Activated CD4-positive, alpha-beta memory T cell treated with anti-CD3 and anti-CD28 coated beads, Interleukin-2, amount 10 ng/mL, durations not matched to agents 7 days and 5 days (primary cell): ENCODE results near the gene CELF5. TPM values are rescaled to one million over a fixed set of nuclear protein-coding genes. Genes with fewer than 3 reads are reported as not detected.
"Not testable (repeated sequence)": the region's sequence is repeated elsewhere in the genome, so short reads cannot be mapped to it uniquely, and the experiment has no call there.

Source experiments
- CTCF ChIA-PET: fragments of 350-600 bp; sonication (Branson Sonifier 250); formaldehyde crosslinking; loops from one replicate; lab custom pipeline; 2021; ENCODE audit warnings: antibody characterized with exemption, inconsistent platforms; lab: Charles Lee
- POLR2A ChIA-PET: fragments of 350-600 bp; sonication (Branson Sonifier 250); formaldehyde crosslinking; loops from one replicate; lab custom pipeline; 2021; ENCODE audit warnings: antibody characterized with exemption; lab: Charles Lee
- DNase-seq: peaks from one replicate; pipeline ENCODE4 v3.0.0-alpha.2; 2020
- H3K27ac Mint-ChIP-seq: one replicate; pipeline ENCODE4 v1.8.0; 2021; ENCODE audit warnings: mild to moderate bottlenecking, mixed read lengths
- H3K27me3 Mint-ChIP-seq: one replicate; pipeline ENCODE4 v1.8.0; 2021; ENCODE audit warnings: mixed read lengths
- H3K36me3 Mint-ChIP-seq: one replicate; pipeline ENCODE4 v1.8.0; 2021; ENCODE audit warnings: low read depth, mixed read lengths
- H3K4me1 Mint-ChIP-seq: one replicate; pipeline ENCODE4 v1.8.0; 2021; ENCODE audit warnings: mixed read lengths
- H3K4me3 Mint-ChIP-seq: one replicate; pipeline ENCODE4 v1.8.0; 2021; ENCODE audit warnings: mild to moderate bottlenecking, mixed read lengths
- H3K9me3 Mint-ChIP-seq: one replicate; pipeline ENCODE4 v1.8.0; 2021; ENCODE audit warnings: mixed read lengths
- total RNA-seq, 2 experiments: library from RNA; stranded (reverse); gene quantifications; one replicate each; pipeline ENCODE4 v1.2.3, GENCODE V29; 2021

Gene CELF5
- total RNA-seq, 2 experiments from 2014 or later, result 0.25 to 0.43 TPM

DNA sequence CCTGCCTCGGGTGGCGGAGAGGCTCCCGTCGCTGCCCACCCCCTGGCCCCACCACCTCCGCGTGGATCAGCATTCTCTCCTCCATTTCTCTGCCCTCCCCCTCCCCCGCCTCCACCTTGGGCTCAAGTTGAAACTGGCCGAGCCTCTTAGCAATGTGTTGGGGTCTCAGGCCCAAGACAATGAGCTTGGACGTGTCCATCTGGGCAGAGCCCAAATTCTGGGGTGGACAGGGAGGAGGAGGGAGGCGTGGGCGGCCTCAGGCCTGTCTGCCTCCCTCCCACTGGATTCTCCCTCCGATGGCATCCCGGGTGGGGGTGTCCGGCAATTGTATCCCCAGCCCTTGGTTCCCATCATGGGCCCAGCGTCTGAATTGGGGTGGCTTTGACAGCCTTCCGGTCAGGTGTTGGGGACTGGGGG, 1.2 kb downstream of the CELF5 start:
- Mint-ChIP-seq H3K27me3 (peaks cover 29% of the 10 kb centered on the region), H3K9me3 (no peaks in the 10 kb centered on the region), H3K27ac (no peak overlapping the region), H3K36me3 (no peaks in the 10 kb centered on the region), H3K4me3 (no peak overlapping the region), H3K4me1 (no peaks in the 10 kb centered on the region)
- no peak for DNase-seq
- ChIA-PET POLR2A (no interaction called here), CTCF (interaction anchor here (0.6 kb wide), 1 partner anchor 259 kb away, joined by 3 read pairs; no protein-coding TSS in a partner anchor)

DNA sequence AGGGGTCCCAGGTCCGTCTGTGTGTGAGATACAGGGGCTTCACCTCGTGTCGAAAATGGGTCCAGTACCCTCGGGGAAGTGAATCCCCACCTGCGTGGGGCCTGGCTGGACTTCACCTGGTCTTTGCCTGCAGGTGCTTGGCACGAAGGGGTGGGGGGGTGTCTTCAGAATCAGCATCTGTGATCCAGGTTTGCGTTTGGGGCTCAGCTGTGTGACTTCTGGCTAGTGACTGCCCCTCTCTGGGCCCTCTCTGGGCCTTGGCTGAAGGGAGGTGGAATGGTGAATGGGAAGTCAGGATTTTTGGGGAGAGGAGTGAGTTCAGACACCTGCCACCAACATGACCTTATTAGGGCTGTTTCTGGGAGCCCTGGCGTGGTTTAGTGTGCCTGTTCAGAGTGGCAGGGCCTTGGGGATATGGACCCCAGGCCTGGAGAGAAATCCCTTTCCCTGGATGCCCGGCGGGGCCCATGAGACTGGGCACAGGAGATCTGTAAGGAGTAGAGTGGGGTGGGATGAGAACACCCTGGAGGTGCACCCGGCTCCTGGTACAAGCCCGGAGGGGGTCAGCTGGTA, 2.7 kb downstream of the CELF5 start:
- ChIA-PET CTCF (no interaction called here), POLR2A (no interaction called here)
- DNase-seq, result no peak
- Mint-ChIP-seq H3K9me3 (no peaks in the 10 kb centered on the region), H3K4me1 (no peaks in the 10 kb centered on the region), H3K4me3 (no peak overlapping the region), H3K27ac (no peak overlapping the region), H3K27me3 (peaks cover 29% of the 10 kb centered on the region), H3K36me3 (no peaks in the 10 kb centered on the region)

- peaks cover 24% of the 10 kb centered on the region for H3K27me3 Mint-ChIP-seq
- ChIA-PET CTCF (interaction anchor here (2.2 kb wide), 1 partner anchor 46 kb away, joined by 8 read pairs; no protein-coding TSS in a partner anchor), POLR2A (no interaction called here)
- H3K4me3 Mint-ChIP-seq, result no peak overlapping the region
- no peaks in the 10 kb centered on the region for H3K4me1 Mint-ChIP-seq
- H3K36me3 Mint-ChIP-seq, result no peaks in the 10 kb centered on the region
- H3K27ac Mint-ChIP-seq, result no peak overlapping the region
- DNase-seq, result no peak
- no peaks in the 10 kb centered on the region for H3K9me3 Mint-ChIP-seq
These were observed 4.9 kb downstream of the CELF5 start for GRCh38 chr19:3229346-3229743.

GRCh38 chr19:3229888-3230496, 5.5 kb downstream of the CELF5 start:
- CTCF ChIA-PET, result interaction anchor here (2.2 kb wide), 1 partner anchor 46 kb away, joined by 8 read pairs; no protein-coding TSS in a partner anchor
- no peak overlapping the region for H3K4me3 Mint-ChIP-seq
- no peak for DNase-seq
- H3K4me1 Mint-ChIP-seq, result no peaks in the 10 kb centered on the region
- H3K9me3 Mint-ChIP-seq, result no peaks in the 10 kb centered on the region
- POLR2A ChIA-PET, result no interaction called here
- H3K27ac Mint-ChIP-seq, result no peak overlapping the region
- peaks cover 24% of the 10 kb centered on the region for H3K27me3 Mint-ChIP-seq
- no peaks in the 10 kb centered on the region for H3K36me3 Mint-ChIP-seq

DNA sequence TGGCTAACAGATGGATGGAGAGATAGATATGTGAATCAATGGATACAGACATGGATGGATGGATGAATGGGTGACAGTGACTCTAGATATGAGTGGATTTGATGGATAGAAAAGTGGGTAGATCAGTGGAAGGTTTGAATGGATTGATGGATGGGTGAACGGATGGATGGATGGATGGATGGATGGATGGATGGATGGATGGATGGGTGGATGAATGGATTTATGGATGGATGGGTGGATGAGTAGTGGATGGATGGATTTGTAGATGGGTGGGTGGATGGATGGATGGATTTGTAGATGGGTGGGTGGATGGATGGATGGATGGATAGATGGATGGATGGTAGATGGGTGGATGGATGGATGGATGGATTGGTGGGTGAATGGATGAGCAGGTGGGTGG, 6.8 kb downstream of the CELF5 start:
- no peaks in the 10 kb centered on the region for H3K4me1 Mint-ChIP-seq
- no peak overlapping the region for H3K27ac Mint-ChIP-seq
- ChIA-PET POLR2A (no interaction called here), CTCF (interaction anchor here (2.2 kb wide), 1 partner anchor 44 kb away, joined by 8 read pairs; no protein-coding TSS in a partner anchor)
- H3K4me3 Mint-ChIP-seq, result no peak overlapping the region
- H3K9me3 Mint-ChIP-seq, result no peaks in the 10 kb centered on the region
- no peak for DNase-seq
- peaks cover 20% of the 10 kb centered on the region for H3K27me3 Mint-ChIP-seq
- no peaks in the 10 kb centered on the region for H3K36me3 Mint-ChIP-seq

DNA sequence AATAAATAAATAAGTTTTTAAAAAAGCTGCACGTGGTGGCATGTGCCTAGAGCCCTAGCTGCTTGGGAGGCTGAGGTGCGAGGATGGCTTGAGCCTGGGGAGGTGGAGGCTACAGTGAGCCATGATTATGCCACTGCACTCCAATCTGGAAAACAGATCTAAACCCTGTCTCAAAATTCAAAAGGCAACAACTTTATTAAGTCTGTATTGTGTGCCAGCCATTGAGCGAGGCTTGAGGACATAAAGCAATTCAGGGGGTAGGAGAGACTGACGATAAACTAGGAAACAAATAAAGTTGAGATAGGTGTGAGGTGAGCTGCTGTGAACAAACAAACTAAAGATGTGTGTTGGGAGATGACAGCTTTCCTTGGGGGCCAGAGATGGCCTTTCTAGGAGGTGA, 8.7 kb downstream of the CELF5 start:
- no peaks in the 10 kb centered on the region for H3K9me3 Mint-ChIP-seq
- no peaks in the 10 kb centered on the region for H3K36me3 Mint-ChIP-seq
- H3K27ac Mint-ChIP-seq, result no peak overlapping the region
- H3K4me3 Mint-ChIP-seq, result no peak overlapping the region
- H3K27me3 Mint-ChIP-seq, result peaks cover 8% of the 10 kb centered on the region
- POLR2A ChIA-PET, result no interaction called here
- H3K4me1 Mint-ChIP-seq, result no peaks in the 10 kb centered on the region
- CTCF ChIA-PET, result no interaction called here
- no peak for DNase-seq

DNA sequence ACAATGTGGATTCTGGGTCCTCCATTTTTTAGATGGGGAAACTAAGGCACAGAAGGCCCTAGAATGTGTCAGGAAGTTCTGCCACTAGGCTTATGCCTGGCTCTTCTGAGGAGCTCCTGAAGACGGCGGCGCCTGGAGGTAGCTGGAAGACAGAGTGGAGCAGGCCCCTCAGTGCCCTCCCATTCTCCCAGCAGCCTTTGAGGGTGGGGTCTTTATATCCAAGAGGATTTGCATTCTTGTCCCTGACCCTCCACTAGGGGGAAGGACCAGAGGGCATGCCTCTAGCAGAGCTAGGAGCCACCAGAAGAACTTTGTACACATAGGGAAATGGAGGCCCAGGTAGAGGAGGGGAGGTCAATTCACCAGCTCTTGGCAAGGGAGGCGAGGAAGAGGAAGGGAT, 9.4 kb downstream of the CELF5 start:
- H3K9me3 Mint-ChIP-seq, result no peaks in the 10 kb centered on the region
- POLR2A ChIA-PET, result no interaction called here
- no peaks in the 10 kb centered on the region for H3K36me3 Mint-ChIP-seq
- H3K27me3 Mint-ChIP-seq, result peaks cover 7% of the 10 kb centered on the region
- no peak overlapping the region for H3K27ac Mint-ChIP-seq
- no peak for DNase-seq
- H3K4me3 Mint-ChIP-seq, result no peak overlapping the region
- H3K4me1 Mint-ChIP-seq, result no peaks in the 10 kb centered on the region
- CTCF ChIA-PET, result no interaction called here

DNA sequence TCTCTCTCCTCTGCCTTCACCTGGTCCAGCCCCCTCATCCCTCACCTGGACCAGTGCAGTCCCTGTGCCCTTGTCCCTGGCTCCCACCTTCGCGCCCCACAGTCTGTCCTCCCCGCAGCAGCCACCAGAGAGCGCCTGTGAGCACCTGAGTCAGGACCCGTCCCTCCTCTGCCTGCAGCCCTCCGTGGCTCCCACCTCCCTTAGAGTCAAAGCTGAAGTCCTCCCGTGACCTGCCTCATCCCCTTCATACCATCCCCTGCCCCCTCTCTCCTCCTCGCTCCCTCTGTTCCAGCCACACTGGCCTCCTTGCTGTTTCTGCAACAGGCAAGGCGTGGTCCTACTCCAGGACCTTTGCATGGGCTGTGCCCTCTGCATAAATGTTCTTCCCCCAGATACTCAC, 10.3 kb downstream of the CELF5 start:
- Mint-ChIP-seq H3K27ac (no peak overlapping the region), H3K4me1 (no peaks in the 10 kb centered on the region), H3K9me3 (no peaks in the 10 kb centered on the region), H3K27me3 (no peaks in the 10 kb centered on the region), H3K36me3 (no peaks in the 10 kb centered on the region), H3K4me3 (no peak overlapping the region)
- ChIA-PET CTCF (no interaction called here), POLR2A (no interaction called here)
- peak; percentile 32 for DNase-seq

DNA sequence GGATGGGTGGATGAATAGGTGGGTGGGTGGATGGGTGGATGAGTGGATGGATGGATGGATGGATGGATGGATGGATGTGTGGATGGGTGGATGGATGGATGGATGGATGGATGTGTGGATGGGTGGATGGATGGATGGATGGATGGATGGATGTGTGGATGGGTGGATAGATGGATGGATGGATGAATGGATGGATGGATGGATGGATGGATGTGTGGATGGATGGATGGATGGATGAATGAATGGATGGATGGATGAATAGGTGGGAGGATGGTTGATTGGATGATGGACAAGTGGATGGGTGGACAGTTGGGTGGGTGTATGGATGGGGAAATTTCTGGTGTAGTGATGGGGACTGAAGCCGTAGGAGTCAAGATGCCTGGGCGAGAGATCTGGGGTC, 11.1 kb downstream of the CELF5 start:
- not testable (repeated sequence) for H3K27ac Mint-ChIP-seq

GRCh38 chr19:3236272-3236671, 11.8 kb downstream of the CELF5 start:
- Mint-ChIP-seq H3K4me3 (no peak overlapping the region), H3K4me1 (no peaks in the 10 kb centered on the region), H3K36me3 (no peaks in the 10 kb centered on the region), H3K27me3 (no peaks in the 10 kb centered on the region), H3K27ac (no peak overlapping the region), H3K9me3 (no peaks in the 10 kb centered on the region)
- CTCF ChIA-PET, result no interaction called here
- POLR2A ChIA-PET, result no interaction called here
- no peak for DNase-seq

More for the DNA sequence above, 11.1 kb downstream of the CELF5 start:
- CTCF ChIA-PET, H3K4me3 Mint-ChIP-seq, POLR2A ChIA-PET, H3K36me3 Mint-ChIP-seq, H3K27me3 Mint-ChIP-seq, DNase-seq, H3K4me1 Mint-ChIP-seq, H3K9me3 Mint-ChIP-seq: not testable (repeated sequence)

- Mint-ChIP-seq H3K9me3 (no peaks in the 10 kb centered on the region), H3K4me3 (no peak overlapping the region), H3K27ac (no peak overlapping the region), H3K36me3 (no peaks in the 10 kb centered on the region), H3K4me1 (no peaks in the 10 kb centered on the region), H3K27me3 (no peaks in the 10 kb centered on the region)
- POLR2A ChIA-PET, result no interaction called here
- DNase-seq, result no peak
- CTCF ChIA-PET, result no interaction called here
These were observed 13.7 kb downstream of the CELF5 start for GRCh38 chr19:3238066-3238561.

- no peak for DNase-seq
- Mint-ChIP-seq H3K27me3 (no peaks in the 10 kb centered on the region), H3K27ac (no peak overlapping the region), H3K9me3 (no peaks in the 10 kb centered on the region), H3K4me3 (no peak overlapping the region), H3K36me3 (no peaks in the 10 kb centered on the region), H3K4me1 (no peaks in the 10 kb centered on the region)
- ChIA-PET POLR2A (no interaction called here), CTCF (interaction anchor here (1.2 kb wide), 1 partner anchor 136 kb away, joined by 3 read pairs; no protein-coding TSS in a partner anchor)
These were observed 14.9 kb downstream of the CELF5 start for GRCh38 chr19:3239367-3239766.

- POLR2A ChIA-PET, result no interaction called here
- CTCF ChIA-PET, result no interaction called here
- no peak overlapping the region for H3K4me3 Mint-ChIP-seq
- no peak overlapping the region for H3K27ac Mint-ChIP-seq
- no peaks in the 10 kb centered on the region for H3K9me3 Mint-ChIP-seq
- DNase-seq, result peak; percentile 60
- no peaks in the 10 kb centered on the region for H3K36me3 Mint-ChIP-seq
- H3K27me3 Mint-ChIP-seq, result no peaks in the 10 kb centered on the region
- H3K4me1 Mint-ChIP-seq, result no peaks in the 10 kb centered on the region
These were observed 19.6 kb downstream of the CELF5 start for GRCh38 chr19:3243819-3244700.
